Measurements from ENCODE around the gene PCYT2. TPM values are rescaled to one million over a fixed set of nuclear protein-coding genes. Genes with fewer than 3 reads are reported as not detected.

PCYT2 gene
- total and polyA plus RNA-seq, 10 of the 15 experiments (the other 5 are each of a cell fraction or from before 2014, with no cell fraction given) = 0.63 to 72.0 (median 45.0) TPM

GRCh38 chr17:81877569-81877968, 33.6 kb downstream of the PCYT2 start:
- in situ Hi-C loops (cut with MboI) (no loop called here), intact Hi-C loops (cut with micrococcal nuclease; ENCODE audit: unreplicated experiment) (no loop called here)
- FAIRE-seq = no peak

GRCh38 chr17:81871387-81872230, 39.6 kb downstream of the PCYT2 start:
- TSS peak; percentile 93 for BruUV-seq (replicated peaks)
- Histone ChIP-seq H2AFZ (ENCODE audit: control insufficient read depth, low read depth, low read length) (peak overlapping the region; percentile 69), H3K9ac (ENCODE audit: control insufficient read depth, insufficient read depth, low read length) (peak overlapping the region; percentile 97), H3K4me1 (ENCODE audit: control insufficient read depth, insufficient read depth, low read length) (0 out of 2 replicates have a peak, but pooled peaks cover 6% of the 10 kb centered on the region), H3K36me3 (ENCODE audit: control insufficient read depth in 2 of 2, insufficient read depth in 2 of 2, low read length in 1 of 2) (peaks cover 0 to 23% of the 10 kb centered on the region in 2 experiments; a peak in 2 of 4 replicates), H3K4me3 (peak overlapping the region; percentile 73), H3K9me3 (replicated peaks; ENCODE audit: control insufficient read depth, insufficient read depth, low read length) (no peaks in the 10 kb centered on the region), H3K27me3 (replicated peaks in 1 of 2; ENCODE audit: control insufficient read depth in 2 of 2, insufficient read depth in 2 of 2, low read length in 1 of 2) (no peaks in the 10 kb centered on the region), H4K20me1 (ENCODE audit: control insufficient read depth, insufficient read depth) (0 out of 2 replicates have a peak, but pooled peaks cover 1% of the 10 kb centered on the region), H3K27ac (ENCODE audit: control insufficient read depth, insufficient read depth) (peak overlapping the region; percentile 98), H3K4me2 (ENCODE audit: control insufficient read depth, insufficient read depth) (peak overlapping the region; percentile 96), H3K79me2 (ENCODE audit: control insufficient read depth, insufficient read depth, low read length) (peaks cover 37% of the 10 kb centered on the region)
- ATAC-seq (peak; percentile 30), DNase-seq (ENCODE audit: low read depth, low spot score) (peak; percentile 53), FAIRE-seq (peak; percentile 80)
- ChIA-PET SMC1A (ENCODE audit: uncharacterized antibody, unreplicated experiment) (interaction anchor here (1.6 to 1.8 kb wide), 2 partner anchors 8 to 10 kb away, joined by 5 read pairs; no protein-coding TSS in a partner anchor), CTCF (interaction anchor here (1.1 to 2.4 kb wide), 5 partner anchors 11 to 150 kb away, joined by 3 to 7 read pairs (median 4); partner anchors contain the start of gene P4HB), POLR2A (interaction anchor here (0.7 to 3.5 kb wide), 10 partner anchors 10 to 57 kb away, joined by 4 to 26 read pairs (median 5); partner anchors contain the start of genes ALYREF, ANAPC11 and SIRT7), RAD21 (ENCODE audit: unreplicated experiment) (no interaction called here)
- WGBS (ENCODE audit: insufficient coverage, insufficient replicate concordance, low lambda C conversion rate, missing lambda C conversion rate) = under 1% methylated on average over 84 of the region's 86 CpGs
- intact Hi-C loops (cut with micrococcal nuclease; ENCODE audit: unreplicated experiment) (loop anchor here (2.0 to 5.0 kb wide), 2 partner anchors 19 to 56 kb away; partner anchors contain the start of genes ALYREF, ANAPC11 and MAFG), in situ Hi-C loops (cut with MboI) (no loop called here)
- TF ChIP-seq BHLHE40 (IDR thresholded peaks at IDR 0.05; ENCODE audit: borderline replicate concordance in 1 of 2, low read depth in 2 of 2, low read length in 1 of 2) (peak; percentile 99 to 100), ZNF687 (IDR thresholded peaks at IDR 0.05) (peak; percentile 96), SIN3A (IDR thresholded peaks at IDR 0.05; ENCODE audit: low read depth, low read length) (peak; percentile 0; the same call in 1 of the 2 replicates), TCF12 (IDR thresholded peaks at IDR 0.05; ENCODE audit: low read depth, low read length) (peak; percentile 58; the same call in 1 of the 2 replicates), BCL11A (IDR thresholded peaks at IDR 0.05; ENCODE audit: low read depth, low read length) (no peak), SP1 (IDR thresholded peaks at IDR 0.05; ENCODE audit: low read depth, low read length) (peak; percentile 66), ZNF622 (IDR thresholded peaks at IDR 0.05) (no peak), STAT1 (conservative IDR thresholded peaks at IDR 0.05) (0 out of 2 replicates have a peak, but pooled peaks have one; percentile 48)

More at GRCh38 chr17:81877569-81877968, 33.6 kb downstream of the PCYT2 start:
- no peak for DNase-seq (ENCODE audit: low read depth, low spot score)
- peaks cover 1 to 2% of the 10 kb centered on the region in 2 experiments; a peak in 1 of 4 replicates for H3K36me3 ChIP-seq (ENCODE audit: control insufficient read depth in 2 of 2, insufficient read depth in 2 of 2, low read length in 1 of 2)
- H3K9me3 ChIP-seq (replicated peaks; ENCODE audit: control insufficient read depth, insufficient read depth, low read length) = no peaks in the 10 kb centered on the region
- no peaks in the 10 kb centered on the region for H4K20me1 ChIP-seq (ENCODE audit: control insufficient read depth, insufficient read depth)
- H3K4me3 ChIP-seq = no peak overlapping the region
- ChIA-PET CTCF (no interaction called here), POLR2A (no interaction called here), SMC1A (ENCODE audit: uncharacterized antibody, unreplicated experiment) (no interaction called here), RAD21 (ENCODE audit: unreplicated experiment) (no interaction called here)
- ATAC-seq = no peak
- no peak overlapping the region for H3K27ac ChIP-seq (ENCODE audit: control insufficient read depth, insufficient read depth)
- TF ChIP-seq POLR2A (IDR thresholded peaks at IDR 0.05; ENCODE audit: low read depth, low read length) (0 out of 2 replicates have a peak, but pooled peaks have one; percentile 38), ETV6 (conservative IDR thresholded peaks at IDR 0.05 in 1 of 2, IDR thresholded peaks at IDR 0.05 in 1 of 2; ENCODE audit: borderline replicate concordance in 1 of 2, low read depth in 1 of 2) (no peak)
- BruUV-seq (replicated peaks) = no TSS peak
- no peaks in the 10 kb centered on the region for H3K4me1 ChIP-seq (ENCODE audit: control insufficient read depth, insufficient read depth, low read length)
- WGBS (ENCODE audit: insufficient coverage, insufficient replicate concordance, low lambda C conversion rate, missing lambda C conversion rate) = 99% methylated on average over 5 of the region's 5 CpGs
- no peak overlapping the region for H3K4me2 ChIP-seq (ENCODE audit: control insufficient read depth, insufficient read depth)
- no peaks in the 10 kb centered on the region for H3K27me3 ChIP-seq (replicated peaks in 1 of 2; ENCODE audit: control insufficient read depth in 2 of 2, insufficient read depth in 2 of 2, low read length in 1 of 2)
- peaks cover 1% of the 10 kb centered on the region for H3K79me2 ChIP-seq (ENCODE audit: control insufficient read depth, insufficient read depth, low read length)
- no peak overlapping the region for H2AFZ ChIP-seq (ENCODE audit: control insufficient read depth, low read depth, low read length)
- no peak overlapping the region for H3K9ac ChIP-seq (ENCODE audit: control insufficient read depth, insufficient read depth, low read length)

All from GM12878 (cell line).